Activated T-cell treated with anti-CD3 and anti-CD28 coated beads, Interleukin-2, amount 50 U/mL, for 48 hours (primary cell): ENCODE results near the gene RPGRIP1.
A peak's percentile ranks its signal among the peaks of the same experiment; 100 is the strongest.
"Not testable (repeated sequence)": the region's sequence is repeated elsewhere in the genome, so short reads cannot be mapped to it uniquely, and the experiment has no call there.

Experiments
- DNase-seq, 2 experiments: peaks; one replicate each; pipeline ENCODE4 v3.0.0-alpha.2; 2020

The RPGRIP1 gene

GRCh38 chr14:21302013-21302835, 22.3 kb downstream of the RPGRIP1 start:
- DNase-seq: no peak

GRCh38 chr14:21302836-21303140, 22.9 kb downstream of the RPGRIP1 start:
- not testable (repeated sequence) for DNase-seq

- DNase-seq: no peak
Measured at GRCh38 chr14:21307637-21308036, 27.8 kb downstream of the RPGRIP1 start.

- no peak for DNase-seq
Measured at GRCh38 chr14:21308132-21308478, 28.2 kb downstream of the RPGRIP1 start.

GRCh38 chr14:21308479-21309237, 28.8 kb downstream of the RPGRIP1 start:
- DNase-seq: peak; percentile 80 to 83

GRCh38 chr14:21309238-21309636, 29.4 kb downstream of the RPGRIP1 start:
- peak in 1 of 2 experiments; percentile 27 for DNase-seq

- DNase-seq: no peak
Measured at GRCh38 chr14:21309956-21310355, 30.1 kb downstream of the RPGRIP1 start.

- no peak for DNase-seq
Measured at GRCh38 chr14:21311614-21312013, 31.7 kb downstream of the RPGRIP1 start.

GRCh38 chr14:21313512-21313911, 33.6 kb downstream of the RPGRIP1 start:
- no peak for DNase-seq

- no peak for DNase-seq
Measured at GRCh38 chr14:21317398-21317797, 37.5 kb downstream of the RPGRIP1 start.

- no peak for DNase-seq
Measured at GRCh38 chr14:21320913-21321312, 41.0 kb downstream of the RPGRIP1 start.

- no peak for DNase-seq
Measured at GRCh38 chr14:21322716-21323115, 42.8 kb downstream of the RPGRIP1 start.

GRCh38 chr14:21326972-21327371, 47.1 kb downstream of the RPGRIP1 start:
- DNase-seq: no peak
